ENCODE data around the gene IMPACT. TPM values are rescaled to one million over a fixed set of nuclear protein-coding genes. Genes with fewer than 3 reads are reported as not detected.

Gene IMPACT, protein sequence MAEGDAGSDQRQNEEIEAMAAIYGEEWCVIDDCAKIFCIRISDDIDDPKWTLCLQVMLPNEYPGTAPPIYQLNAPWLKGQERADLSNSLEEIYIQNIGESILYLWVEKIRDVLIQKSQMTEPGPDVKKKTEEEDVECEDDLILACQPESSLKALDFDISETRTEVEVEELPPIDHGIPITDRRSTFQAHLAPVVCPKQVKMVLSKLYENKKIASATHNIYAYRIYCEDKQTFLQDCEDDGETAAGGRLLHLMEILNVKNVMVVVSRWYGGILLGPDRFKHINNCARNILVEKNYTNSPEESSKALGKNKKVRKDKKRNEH
- total RNA-seq (12.2 TPM), polyA plus RNA-seq (10 to 100 TPM; 11.8 to 19.3 (median 15.4) TPM)

DNA sequence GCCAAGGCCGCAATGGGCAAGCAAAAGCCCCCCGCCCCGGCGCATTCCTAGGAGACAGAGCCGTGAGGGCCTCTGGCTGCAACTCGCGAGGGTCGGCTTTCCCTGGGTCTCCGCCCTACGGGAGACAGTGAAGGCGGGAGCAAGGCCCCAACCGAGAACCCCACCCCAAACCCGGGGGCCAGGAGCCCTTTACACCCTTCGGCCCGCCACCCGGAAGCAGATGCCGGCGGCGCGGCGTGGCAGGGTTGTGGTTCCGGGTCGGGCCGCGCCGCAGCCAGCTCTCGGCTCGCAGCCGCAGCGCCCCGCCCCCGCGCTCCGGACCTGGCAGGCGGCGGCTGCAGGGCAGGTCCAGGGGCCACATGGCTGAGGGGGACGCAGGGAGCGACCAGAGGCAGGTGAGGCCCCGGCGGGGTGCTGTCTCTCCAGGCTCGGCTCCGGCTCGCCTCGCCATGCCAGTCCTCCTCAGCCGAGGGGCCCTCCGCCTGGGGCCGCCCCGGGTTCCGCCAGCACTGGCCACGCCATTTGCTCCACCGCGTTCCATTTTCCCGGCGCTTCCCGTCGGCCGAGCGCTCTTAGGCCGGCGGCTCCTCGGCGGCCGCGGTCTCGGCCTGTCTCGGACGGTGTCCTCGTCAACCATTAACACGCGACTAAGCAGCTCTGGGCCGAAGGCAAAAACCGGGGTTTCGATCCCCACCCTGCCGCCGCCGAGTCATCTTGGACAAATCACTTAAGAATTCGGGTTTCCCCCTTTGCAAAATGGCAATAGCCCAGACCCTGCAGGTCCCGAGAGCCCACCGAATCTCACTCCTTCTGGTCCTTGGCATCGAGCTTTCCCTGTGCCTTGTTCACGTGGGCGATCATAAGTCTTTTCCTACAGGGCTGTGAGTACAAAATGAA, at the start of gene IMPACT:
Gene IMPACT (plus strand): TSS at position 273 of the 897 bp plus-strand sequence. CDS start 87 bp downstream, at position 360.
- H3K4me3 Mint-ChIP-seq, result peak within 1 kb of the TSS; percentile 88 to 93 (median 90)
- peak within 1 kb of the TSS; percentile 78 for H3K4me3 ChIP-seq (ENCODE audit: low read depth, low read length)
- H3K9me3 Mint-ChIP-seq, result peaks cover 4 to 9% (median 6%) of the 10 kb centered on the region in 7 donors
- peak within 1 kb of the TSS; percentile 68 to 87 (median 74) for H3K27ac Mint-ChIP-seq
- peak within 1 kb of the TSS; percentile 23 for H3K27ac ChIP-seq (ENCODE audit: insufficient read depth, low read length, poor library complexity, severe bottlenecking)
- ATAC-seq (ENCODE audit: low read depth in 2 of 2) (peak; percentile 83 to 84), DNase-seq (peak; percentile 57 to 84 (median 70))
- peaks cover 18% of the 10 kb centered on the region for H3K27me3 ChIP-seq (ENCODE audit: control insufficient read depth, insufficient read depth, low read length)
- peaks cover 10% of the 10 kb centered on the region for H3K4me1 ChIP-seq (ENCODE audit: control insufficient read depth, insufficient read depth, low read length, poor library complexity, severe bottlenecking)
- peaks cover 27% of the 10 kb centered on the region for H3K27me3 Mint-ChIP-seq
- H3K9me3 ChIP-seq (ENCODE audit: control insufficient read depth in 2 of 2, low read length in 2 of 2), result no peaks in the 10 kb centered on the region
- peaks cover 26% of the 10 kb centered on the region for H3K36me3 Mint-ChIP-seq
- H3K4me1 Mint-ChIP-seq, result peaks cover 11 to 23% (median 18%) of the 10 kb centered on the region in 4 donors
- H3K36me3 ChIP-seq (ENCODE audit: control insufficient read depth, insufficient read depth, low read length), result no peaks in the 10 kb centered on the region

DNA sequence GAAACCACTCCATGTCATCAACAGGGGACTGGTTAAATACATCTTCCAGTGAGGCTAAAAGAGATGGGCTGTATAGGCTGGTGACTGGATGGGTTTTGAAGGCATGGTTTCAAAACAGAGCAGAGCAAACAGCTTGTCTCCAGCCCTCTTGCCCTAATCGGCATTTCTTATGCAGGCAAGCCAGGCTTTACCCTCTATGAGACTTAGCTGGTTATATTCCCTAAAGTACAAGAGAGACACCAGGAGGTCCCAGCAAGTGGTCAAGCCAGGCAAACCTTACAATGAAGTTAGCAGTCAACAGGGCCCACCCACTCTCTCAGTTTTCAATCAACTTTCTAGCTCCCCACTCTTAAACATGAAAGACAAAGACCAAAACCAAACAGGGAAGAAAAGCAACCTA, 47.9 kb upstream of the IMPACT start:
- Histone ChIP-seq H3K27ac (ENCODE audit: insufficient read depth, low read length, poor library complexity, severe bottlenecking) (no peak overlapping the region), H3K36me3 (ENCODE audit: control insufficient read depth, insufficient read depth, low read length) (no peaks in the 10 kb centered on the region), H3K27me3 (ENCODE audit: control insufficient read depth, insufficient read depth, low read length) (no peaks in the 10 kb centered on the region), H3K9me3 (ENCODE audit: control insufficient read depth in 2 of 2, low read length in 2 of 2) (no peaks in the 10 kb centered on the region), H3K4me1 (ENCODE audit: control insufficient read depth, insufficient read depth, low read length, poor library complexity, severe bottlenecking) (no peaks in the 10 kb centered on the region), H3K4me3 (ENCODE audit: low read depth, low read length) (no peak overlapping the region)
- H3K36me3 Mint-ChIP-seq, result no peaks in the 10 kb centered on the region
- H3K4me3 Mint-ChIP-seq, result no peak overlapping the region
- DNase-seq (no peak), ATAC-seq (ENCODE audit: low read depth in 2 of 2) (no peak)
- H3K9me3 Mint-ChIP-seq, result peaks cover 0 to 3% (median 0%) of the 10 kb centered on the region in 7 donors
- no peak overlapping the region for H3K27ac Mint-ChIP-seq
- H3K27me3 Mint-ChIP-seq, result no peaks in the 10 kb centered on the region
- peaks cover 0 to 4% (median 0%) of the 10 kb centered on the region in 4 donors for H3K4me1 Mint-ChIP-seq

DNA sequence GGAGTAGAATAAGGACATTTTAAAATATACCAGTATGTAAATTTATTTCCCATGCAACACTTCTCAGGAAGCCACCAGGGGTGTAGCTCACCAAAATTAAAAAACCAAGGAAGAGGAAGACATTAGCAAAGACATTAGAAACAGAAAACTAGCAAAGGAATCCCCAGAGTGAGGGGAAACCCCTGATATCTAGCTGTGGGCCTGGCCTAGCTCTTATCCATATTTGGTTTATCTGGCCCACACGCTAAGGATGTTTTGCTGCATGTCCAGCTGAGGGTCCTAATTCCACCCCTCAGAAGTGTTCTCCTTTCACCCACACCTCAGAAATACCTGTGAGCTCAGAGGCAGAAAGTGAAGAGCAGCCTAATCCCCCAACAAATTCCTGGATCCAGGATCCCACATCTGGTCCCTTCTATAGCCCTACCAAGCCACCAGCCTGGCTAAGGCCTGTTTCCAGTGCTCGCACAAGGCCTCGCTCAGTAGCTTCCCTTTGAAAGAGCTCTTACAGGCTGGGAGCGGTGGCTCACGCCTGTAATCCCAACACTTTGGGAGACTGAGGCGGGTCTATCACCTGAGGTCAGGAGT, 46.2 kb upstream of the IMPACT start:
- H3K36me3 ChIP-seq (ENCODE audit: control insufficient read depth, insufficient read depth, low read length), result no peaks in the 10 kb centered on the region
- H3K4me1 Mint-ChIP-seq, result peaks cover 0 to 4% (median 0%) of the 10 kb centered on the region in 4 donors
- no peaks in the 10 kb centered on the region for H3K9me3 ChIP-seq (ENCODE audit: control insufficient read depth in 2 of 2, low read length in 2 of 2)
- no peak overlapping the region for H3K4me3 ChIP-seq (ENCODE audit: low read depth, low read length)
- ATAC-seq (ENCODE audit: low read depth in 2 of 2), result no peak
- DNase-seq, result no peak
- no peaks in the 10 kb centered on the region for H3K27me3 Mint-ChIP-seq
- H3K9me3 Mint-ChIP-seq, result peaks cover 0 to 3% (median 0%) of the 10 kb centered on the region in 7 donors
- H3K36me3 Mint-ChIP-seq, result no peaks in the 10 kb centered on the region
- H3K4me1 ChIP-seq (ENCODE audit: control insufficient read depth, insufficient read depth, low read length, poor library complexity, severe bottlenecking), result no peaks in the 10 kb centered on the region
- no peak overlapping the region for H3K4me3 Mint-ChIP-seq
- H3K27ac Mint-ChIP-seq, result no peak overlapping the region
- no peaks in the 10 kb centered on the region for H3K27me3 ChIP-seq (ENCODE audit: control insufficient read depth, insufficient read depth, low read length)
- H3K27ac ChIP-seq (ENCODE audit: insufficient read depth, low read length, poor library complexity, severe bottlenecking), result no peak overlapping the region

DNA sequence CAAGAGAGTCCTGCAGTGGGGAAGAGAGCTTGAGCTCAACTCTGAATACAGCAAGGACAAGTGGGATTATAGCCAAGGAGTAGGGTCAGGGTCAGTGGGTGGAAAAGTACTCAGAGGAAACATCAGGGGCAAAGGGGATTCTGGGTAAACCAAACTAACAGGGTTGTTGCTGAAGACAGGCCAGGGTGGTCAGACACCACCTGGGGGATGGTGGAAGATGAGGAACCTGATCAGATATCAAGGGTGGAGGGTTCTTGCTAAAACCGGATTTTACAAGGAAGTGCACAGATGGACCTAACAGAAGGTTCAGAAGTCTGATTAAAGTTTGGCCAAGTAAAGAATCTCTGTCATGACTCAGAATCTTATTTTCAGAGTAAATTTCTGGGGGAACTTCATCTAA, 45.3 kb upstream of the IMPACT start:
- Mint-ChIP-seq H3K4me3 (no peak overlapping the region), H3K27ac (no peak overlapping the region)

DNA sequence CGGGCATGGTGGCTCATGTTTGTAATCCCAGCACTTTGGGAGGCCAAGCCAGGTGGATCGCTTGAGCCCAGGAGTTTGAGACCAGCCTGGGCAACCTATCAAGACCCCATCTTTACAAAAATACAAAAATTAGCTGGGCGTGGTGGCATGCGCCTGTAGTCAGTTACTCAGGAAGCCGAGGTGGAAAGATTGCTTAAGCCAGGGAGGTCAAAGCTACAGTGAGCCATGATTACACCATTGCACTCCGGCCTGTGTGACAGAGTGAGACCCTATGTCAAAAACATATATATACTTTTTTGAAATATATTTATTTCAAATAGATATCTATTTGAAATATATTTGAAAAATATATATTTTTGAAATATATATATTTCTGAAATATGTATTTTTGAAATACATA, 39.8 kb upstream of the IMPACT start:
- peaks cover 9% of the 10 kb centered on the region for H3K27me3 ChIP-seq (ENCODE audit: control insufficient read depth, insufficient read depth, low read length)
- Mint-ChIP-seq H3K27me3 (peaks cover 22% of the 10 kb centered on the region), H3K9me3 (peaks cover 0 to 3% (median 0%) of the 10 kb centered on the region in 7 donors), H3K36me3 (no peaks in the 10 kb centered on the region), H3K4me3 (no peak overlapping the region), H3K27ac (no peak overlapping the region), H3K4me1 (no peaks in the 10 kb centered on the region)
- H3K27ac ChIP-seq (ENCODE audit: insufficient read depth, low read length, poor library complexity, severe bottlenecking), result no peak overlapping the region
- no peaks in the 10 kb centered on the region for H3K4me1 ChIP-seq (ENCODE audit: control insufficient read depth, insufficient read depth, low read length, poor library complexity, severe bottlenecking)
- DNase-seq (no peak), ATAC-seq (ENCODE audit: low read depth in 2 of 2) (no peak)
- H3K36me3 ChIP-seq (ENCODE audit: control insufficient read depth, insufficient read depth, low read length), result no peaks in the 10 kb centered on the region
- H3K4me3 ChIP-seq (ENCODE audit: low read depth, low read length), result no peak overlapping the region
- no peaks in the 10 kb centered on the region for H3K9me3 ChIP-seq (ENCODE audit: control insufficient read depth in 2 of 2, low read length in 2 of 2)

More for the DNA sequence above, 45.3 kb upstream of the IMPACT start:
- Histone ChIP-seq H3K4me3 (ENCODE audit: low read depth, low read length) (no peak overlapping the region), H3K4me1 (ENCODE audit: control insufficient read depth, insufficient read depth, low read length, poor library complexity, severe bottlenecking) (no peaks in the 10 kb centered on the region), H3K27ac (ENCODE audit: insufficient read depth, low read length, poor library complexity, severe bottlenecking) (no peak overlapping the region), H3K36me3 (ENCODE audit: control insufficient read depth, insufficient read depth, low read length) (no peaks in the 10 kb centered on the region), H3K9me3 (ENCODE audit: control insufficient read depth in 2 of 2, low read length in 2 of 2) (no peaks in the 10 kb centered on the region), H3K27me3 (ENCODE audit: control insufficient read depth, insufficient read depth, low read length) (no peaks in the 10 kb centered on the region)
- no peak for ATAC-seq (ENCODE audit: low read depth in 2 of 2)
- Mint-ChIP-seq H3K27me3 (no peaks in the 10 kb centered on the region), H3K4me1 (peaks cover 0 to 4% (median 0%) of the 10 kb centered on the region in 4 donors), H3K36me3 (no peaks in the 10 kb centered on the region), H3K9me3 (no peaks in the 10 kb centered on the region)
- no peak for DNase-seq

DNA sequence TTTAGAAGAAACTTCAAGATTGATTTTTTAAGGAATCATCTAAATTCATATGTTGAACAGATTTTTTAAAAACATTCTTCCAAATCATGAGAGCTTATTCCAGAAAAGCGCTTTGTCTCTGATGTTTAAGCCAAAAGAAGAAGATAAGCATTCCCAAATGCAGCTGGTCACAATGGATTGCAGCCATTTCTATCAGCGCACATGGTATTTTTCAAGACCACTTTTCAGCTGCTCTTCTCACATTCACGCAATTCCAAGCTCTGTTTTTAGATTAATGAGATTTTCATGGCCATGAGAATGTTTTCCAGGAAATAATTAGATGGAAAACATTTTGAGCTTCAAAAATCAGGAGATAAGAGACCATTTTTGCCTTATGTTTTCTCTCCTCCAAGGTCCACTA, 37.5 kb upstream of the IMPACT start:
- Mint-ChIP-seq H3K4me1 (no peaks in the 10 kb centered on the region), H3K27me3 (peaks cover 26% of the 10 kb centered on the region), H3K4me3 (no peak overlapping the region), H3K27ac (no peak overlapping the region), H3K9me3 (peaks cover 0 to 3% (median 0%) of the 10 kb centered on the region in 7 donors), H3K36me3 (no peaks in the 10 kb centered on the region)
- Histone ChIP-seq H3K4me3 (ENCODE audit: low read depth, low read length) (no peak overlapping the region), H3K27me3 (ENCODE audit: control insufficient read depth, insufficient read depth, low read length) (peaks cover 9% of the 10 kb centered on the region), H3K27ac (ENCODE audit: insufficient read depth, low read length, poor library complexity, severe bottlenecking) (no peak overlapping the region), H3K4me1 (ENCODE audit: control insufficient read depth, insufficient read depth, low read length, poor library complexity, severe bottlenecking) (no peaks in the 10 kb centered on the region), H3K36me3 (ENCODE audit: control insufficient read depth, insufficient read depth, low read length) (no peaks in the 10 kb centered on the region), H3K9me3 (ENCODE audit: control insufficient read depth in 2 of 2, low read length in 2 of 2) (no peaks in the 10 kb centered on the region)
- DNase-seq, result no peak
- ATAC-seq (ENCODE audit: low read depth in 2 of 2), result no peak

DNA sequence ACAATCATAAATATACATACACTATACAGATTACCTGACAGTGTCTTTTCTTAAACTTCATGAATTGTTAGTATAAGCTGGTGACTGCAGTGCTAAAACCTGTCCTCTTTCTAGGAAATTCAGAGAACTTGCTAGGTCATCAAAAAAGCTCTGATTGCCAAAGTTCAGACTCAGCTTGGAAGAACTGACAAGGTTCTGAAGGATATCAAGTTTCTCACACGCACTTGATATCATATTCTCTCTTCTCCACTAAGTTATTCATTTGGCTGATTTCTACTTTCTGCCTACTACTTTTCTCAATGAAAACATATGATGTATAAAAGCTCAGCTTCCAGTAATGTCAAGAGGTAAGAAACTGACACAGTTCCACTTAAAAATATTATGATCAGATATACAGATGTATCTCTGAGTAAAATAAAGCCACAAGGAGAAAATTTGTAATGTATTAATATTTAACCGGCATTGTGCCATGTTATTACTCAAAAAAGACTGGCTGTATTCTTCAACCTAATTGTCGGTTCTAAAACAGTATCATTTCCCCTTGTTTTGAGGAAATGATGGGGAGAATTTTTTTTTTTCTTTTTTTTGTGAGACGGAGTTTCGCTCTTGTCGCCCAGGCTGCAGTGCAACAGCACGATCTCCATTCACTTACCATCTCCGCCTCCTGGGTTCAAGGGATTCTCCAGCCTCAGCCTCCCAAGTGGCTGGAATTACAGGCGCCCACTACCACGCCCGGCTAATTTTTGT, 31.2 kb upstream of the IMPACT start:
- Mint-ChIP-seq H3K4me1 (peaks cover 9 to 21% (median 13%) of the 10 kb centered on the region in 4 donors), H3K9me3 (no peaks in the 10 kb centered on the region), H3K36me3 (no peaks in the 10 kb centered on the region), H3K4me3 (peak overlapping the region in 2 of 4 donors; percentile 14 to 67), H3K27me3 (peaks cover 53% of the 10 kb centered on the region), H3K27ac (no peak overlapping the region)
- Histone ChIP-seq H3K36me3 (ENCODE audit: control insufficient read depth, insufficient read depth, low read length) (no peaks in the 10 kb centered on the region), H3K27me3 (ENCODE audit: control insufficient read depth, insufficient read depth, low read length) (peaks cover 6% of the 10 kb centered on the region), H3K27ac (ENCODE audit: insufficient read depth, low read length, poor library complexity, severe bottlenecking) (no peak overlapping the region), H3K4me3 (ENCODE audit: low read depth, low read length) (no peak overlapping the region), H3K9me3 (ENCODE audit: control insufficient read depth in 2 of 2, low read length in 2 of 2) (no peaks in the 10 kb centered on the region), H3K4me1 (ENCODE audit: control insufficient read depth, insufficient read depth, low read length, poor library complexity, severe bottlenecking) (peaks cover 11% of the 10 kb centered on the region)
- no peak for DNase-seq
- ATAC-seq (ENCODE audit: low read depth in 2 of 2), result no peak
